NCI-H2081 treated with DMSO at 0.1 percent for 48 hours (cell line): ENCODE data around the gene NMS.

Experiments used
- DNase-seq: peaks from one replicate; lab custom pipeline; 2025; lab: John Stamatoyannopoulos, UW

NMS gene

GRCh38 chr2:100485396-100485795, 15.1 kb downstream of the NMS start:
- no peak for DNase-seq

GRCh38 chr2:100494712-100495111, 24.4 kb downstream of the NMS start:
- no peak for DNase-seq

DNA sequence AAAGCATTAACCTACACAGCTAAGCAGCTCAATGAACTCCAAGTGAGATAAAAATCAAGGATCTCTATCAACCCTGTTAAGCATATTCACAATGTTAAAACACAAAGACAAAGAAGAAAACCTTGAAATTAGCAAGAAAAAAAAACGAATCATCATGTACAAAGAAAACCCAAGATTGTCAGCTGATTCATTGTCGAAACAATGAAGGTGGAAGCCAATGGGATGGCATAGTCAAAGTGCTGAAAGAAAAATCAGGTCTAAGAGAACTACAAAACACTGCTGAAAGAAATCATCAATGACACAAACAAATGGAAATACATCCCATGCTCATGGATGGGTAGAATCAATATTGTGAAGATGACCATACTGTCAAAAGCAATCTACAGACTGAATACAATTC, 32.5 kb downstream of the NMS start:
- no peak for DNase-seq

DNA sequence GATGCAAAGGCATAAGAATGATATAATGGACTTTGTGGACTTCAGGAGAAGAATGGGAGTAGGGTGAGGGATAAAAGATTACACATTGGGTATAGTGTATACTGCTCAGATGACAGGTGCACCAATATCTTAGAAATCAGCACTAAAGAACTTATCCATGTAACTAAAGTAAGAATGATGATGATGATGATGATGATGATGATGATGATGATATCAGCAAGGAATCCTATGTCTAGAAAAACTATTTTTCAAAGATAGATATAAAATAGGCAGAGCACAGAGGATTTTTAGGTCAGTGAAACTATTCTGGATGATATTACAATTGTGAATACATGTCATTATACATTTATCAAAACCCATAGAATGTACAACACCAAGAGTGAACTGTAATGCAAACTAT, 34.3 kb downstream of the NMS start:
- DNase-seq: no peak

DNA sequence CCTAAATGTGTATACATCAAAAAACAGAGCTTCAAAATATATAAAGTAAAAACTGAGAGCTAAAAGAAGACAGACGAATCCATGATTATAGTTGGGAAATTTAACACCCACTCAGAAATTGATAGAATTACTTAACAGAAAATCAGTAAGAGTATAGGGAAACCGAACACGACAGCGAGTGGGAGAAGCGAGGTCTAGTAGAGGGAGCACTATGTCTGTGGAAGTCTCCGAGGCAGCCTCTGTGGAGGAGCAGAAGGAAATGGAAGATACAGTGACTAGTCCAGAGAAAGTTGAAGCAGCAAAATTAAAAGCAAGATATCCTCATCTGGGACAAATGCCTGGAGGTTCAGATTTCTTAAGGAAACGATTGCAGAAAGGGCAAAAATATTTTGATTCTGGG, 38.8 kb downstream of the NMS start:
- DNase-seq: no peak

GRCh38 chr2:100513650-100514049, 43.4 kb downstream of the NMS start:
- DNase-seq: no peak

GRCh38 chr2:100517556-100517955, 47.3 kb downstream of the NMS start:
- DNase-seq: no peak

- no peak for DNase-seq
Observed at GRCh38 chr2:100518801-100519200, 48.5 kb downstream of the NMS start.

DNA sequence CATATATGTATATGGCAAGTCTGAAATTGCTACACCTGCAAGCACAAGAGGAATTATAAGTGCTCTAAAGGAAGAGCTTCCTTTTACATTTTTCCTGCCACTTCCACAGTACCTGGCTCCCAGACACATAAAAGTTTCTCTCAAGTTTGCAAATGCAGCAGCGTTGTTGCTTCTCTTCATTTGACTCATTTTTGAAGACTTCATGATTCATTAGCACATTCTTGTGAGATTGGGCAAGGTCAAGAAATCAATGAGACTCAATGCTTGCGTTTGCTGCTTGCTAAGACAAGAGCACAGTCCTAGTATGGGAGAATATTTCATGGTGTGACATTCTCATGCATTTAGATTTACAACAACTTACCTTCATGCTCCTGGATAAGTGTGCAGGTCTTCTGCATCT, 49.9 kb downstream of the NMS start:
- no peak for DNase-seq

DNA sequence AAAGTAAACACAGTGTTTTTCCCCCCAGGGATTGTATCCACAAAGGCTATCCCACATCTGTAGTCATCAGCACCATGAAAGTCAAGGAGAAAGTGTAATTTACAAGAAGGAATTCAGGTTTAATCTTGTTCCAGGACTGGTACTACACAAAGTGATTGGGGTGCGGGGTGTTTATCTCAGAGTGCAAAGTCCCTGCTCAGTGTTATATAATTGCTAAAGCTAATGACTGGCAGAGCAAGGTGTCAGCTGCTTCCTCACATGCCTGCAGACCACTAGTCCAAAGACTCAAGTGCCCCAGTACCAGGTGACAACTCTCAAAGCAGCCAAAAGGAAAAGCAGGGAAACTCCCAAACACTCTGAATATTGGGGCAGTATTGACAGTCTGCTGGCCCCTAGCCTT, 52.1 kb downstream of the NMS start:
- DNase-seq: no peak

GRCh38 chr2:100524331-100524730, 54.0 kb downstream of the NMS start:
- no peak for DNase-seq

GRCh38 chr2:100526868-100527267, 56.6 kb downstream of the NMS start:
- no peak for DNase-seq

GRCh38 chr2:100527440-100528015, 57.2 kb downstream of the NMS start:
- DNase-seq: no peak

- DNase-seq: no peak
Observed at GRCh38 chr2:100529176-100529575, 58.9 kb downstream of the NMS start.

- DNase-seq: no peak
Observed at GRCh38 chr2:100529900-100530299, 59.6 kb downstream of the NMS start.
